Ectodermal cell (in vitro differentiated cells): ENCODE measurements around the gene GDPGP1. TPM values are rescaled to one million over a fixed set of nuclear protein-coding genes. Genes with fewer than 3 reads are reported as not detected.
"Not testable (repeated sequence)": the region's sequence is repeated elsewhere in the genome, so short reads cannot be mapped to it uniquely, and the experiment has no call there.

ENCODE experiments used
- H3K27ac ChIP-seq: 2 replicates; pipeline ENCODE4 v1.7.0; 2013; ENCODE audit warnings: mild to moderate bottlenecking, low read depth, low read length; ENCODE audit not compliant: insufficient read depth, poor library complexity, severe bottlenecking
- H3K27me3 ChIP-seq: 2 replicates; pipeline ENCODE4 v1.7.0; 2013; ENCODE audit warnings: mild to moderate bottlenecking, low read length; ENCODE audit not compliant: insufficient read depth, control insufficient read depth, poor library complexity, severe bottlenecking
- H3K36me3 ChIP-seq: one replicate; pipeline ENCODE4 v1.7.0; 2013; ENCODE audit warnings: low read length; ENCODE audit not compliant: control insufficient read depth, insufficient read depth
- H3K4me1 ChIP-seq: one replicate; pipeline ENCODE4 v1.7.0; 2013; ENCODE audit warnings: low read length; ENCODE audit not compliant: control insufficient read depth, insufficient read depth
- H3K4me3 ChIP-seq: 2 replicates; pipeline ENCODE4 v1.7.0; 2013; ENCODE audit warnings: low read depth, low read length, control low read depth; ENCODE audit not compliant: insufficient read depth
- H3K9me3 ChIP-seq: 2 replicates; pipeline ENCODE4 v1.7.0; 2013; ENCODE audit warnings: mild to moderate bottlenecking, low read length, moderate library complexity; ENCODE audit not compliant: control insufficient read depth
- WGBS, 2 experiments: methylation state at CpG; one replicate each; pipeline ENCODE4 v1.1.7; 2013; ENCODE audit warnings: missing lambda C conversion rate in 2 of 2; 5-methylcytosine and 5-hydroxymethylcytosine counted together
- polyA plus RNA-seq, 4 experiments: library from polyadenylated mRNA; stranded (reverse); fragments of 50-300 nt; gene quantifications; one replicate each; pipeline ENCODE4 v1.2.3, GENCODE V29; 2013

GDPGP1 gene, protein sequence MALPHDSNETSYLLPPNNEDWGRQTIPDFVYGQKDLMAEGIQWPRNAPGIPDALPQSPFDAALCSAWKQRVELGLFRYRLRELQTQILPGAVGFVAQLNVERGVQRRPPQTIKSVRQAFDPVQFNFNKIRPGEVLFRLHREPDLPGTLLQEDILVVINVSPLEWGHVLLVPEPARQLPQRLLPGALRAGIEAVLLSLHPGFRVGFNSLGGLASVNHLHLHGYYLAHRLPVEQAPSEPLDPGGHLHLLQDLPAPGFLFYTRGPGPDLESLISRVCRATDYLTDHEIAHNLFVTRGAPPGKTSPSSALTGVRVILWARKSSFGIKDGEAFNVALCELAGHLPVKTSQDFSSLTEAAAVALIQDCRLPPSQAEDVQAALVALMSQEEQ
- polyA plus RNA-seq (2013, experiment 1 of 4), result 2.9 TPM
- 5.1 TPM for polyA plus RNA-seq (2013, experiment 2 of 4)
- 3.7 TPM for polyA plus RNA-seq (2013, experiment 3 of 4)
- polyA plus RNA-seq (2013, experiment 4 of 4), result 3.2 TPM

DNA sequence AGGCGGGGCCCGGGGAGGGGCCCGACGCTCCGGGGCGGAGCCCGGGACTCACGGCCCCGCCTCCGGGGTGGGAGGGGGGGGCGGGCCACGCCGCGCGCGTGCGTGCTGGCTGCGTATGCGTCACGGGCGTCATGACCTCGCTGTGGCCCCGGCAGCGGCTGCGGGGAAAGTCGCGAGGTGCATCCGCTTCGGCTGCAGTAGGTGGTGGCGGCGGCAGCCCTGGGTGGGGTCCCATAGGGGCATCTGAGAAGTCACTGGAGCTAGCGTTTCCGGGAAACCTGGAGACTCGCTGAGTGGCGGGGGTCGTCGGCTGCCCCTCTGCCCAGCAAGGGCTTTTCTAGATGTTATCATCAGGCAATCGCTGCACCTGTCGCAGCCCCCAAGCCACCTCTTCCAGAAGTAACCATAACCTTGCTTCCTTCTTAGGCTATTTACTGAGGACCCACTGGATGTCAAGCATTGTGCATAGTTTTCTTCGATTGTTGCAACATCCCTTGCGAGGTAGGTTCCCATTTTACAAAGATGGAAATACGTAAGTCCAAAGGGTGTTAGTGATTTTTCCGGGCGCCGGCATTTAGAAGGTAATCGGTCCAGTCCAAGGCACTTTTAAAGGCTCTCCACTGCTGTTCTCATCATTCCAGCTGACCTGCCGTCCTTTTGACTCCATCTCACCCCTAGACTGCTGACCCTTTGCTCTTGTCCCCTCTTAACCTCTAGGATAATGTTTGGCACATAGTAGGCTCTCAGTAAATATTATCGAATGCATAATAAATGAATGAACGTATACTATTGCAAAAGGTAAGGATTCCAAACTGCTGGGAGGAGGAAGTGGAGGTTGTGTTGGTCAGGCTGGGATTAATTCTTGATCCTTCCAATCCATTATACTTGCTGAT lies at the start of gene GDPGP1:
TSS of gene GDPGP1 (plus strand) at position 114 of the 893 bp plus-strand sequence. CDS start 6,700 bp downstream, outside the sequence.
- Histone ChIP-seq H3K27ac (peak within 1 kb of the TSS; percentile 13), H3K36me3 (no peaks in the 10 kb centered on the region)
- WGBS, 2 experiments, result 15 to 16% methylated on average over 49 of the region's 49 CpGs

DNA sequence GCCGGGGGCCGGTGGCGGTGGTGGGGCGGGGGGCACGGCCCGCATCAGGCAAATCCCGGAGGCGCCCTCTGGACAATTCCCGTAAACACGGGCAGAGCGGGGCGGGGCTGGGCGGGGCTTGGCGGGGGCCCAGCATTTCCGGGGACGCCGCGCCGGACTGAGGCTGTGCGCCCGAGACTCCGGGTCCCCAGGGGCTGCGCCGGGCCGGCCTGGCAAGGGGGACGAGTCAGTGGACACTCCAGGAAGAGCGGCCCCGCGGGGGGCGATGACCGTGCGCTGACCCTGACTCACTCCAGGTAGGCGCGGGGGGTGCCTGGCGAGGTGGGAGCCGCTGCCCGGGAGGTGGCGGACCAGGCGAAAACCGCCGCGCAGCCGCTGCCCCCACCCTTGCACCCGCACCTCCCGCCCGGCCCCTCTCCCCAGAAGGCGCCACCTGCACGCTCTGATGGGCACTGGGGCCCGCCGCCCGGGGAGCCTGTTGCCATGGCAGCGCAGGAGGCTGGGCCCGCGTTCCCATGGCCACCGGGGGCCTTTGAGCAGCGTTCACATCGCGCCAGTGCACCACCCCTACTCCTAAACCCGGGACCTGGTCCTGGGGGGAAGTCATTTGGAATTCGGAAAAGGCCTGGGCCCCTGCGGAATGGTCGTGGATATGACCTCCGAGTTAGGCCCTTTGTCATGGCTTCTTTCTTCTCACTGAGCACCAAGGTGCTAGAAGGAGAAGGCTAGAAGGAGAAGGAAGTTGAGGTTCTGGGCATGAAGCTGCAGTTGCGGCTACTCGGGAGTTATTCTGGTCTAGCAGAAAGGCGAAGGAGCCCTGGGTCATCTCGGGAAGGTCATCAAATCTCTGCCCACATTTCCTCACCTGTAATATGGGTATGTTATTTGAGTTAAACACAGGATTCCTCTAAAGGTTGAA lies 49.0 kb upstream of the GDPGP1 start:
- Histone ChIP-seq H3K9me3 (no peaks in the 10 kb centered on the region), H3K4me1 (peaks cover 3% of the 10 kb centered on the region), H3K4me3 (peak overlapping the region; percentile 67), H3K36me3 (no peaks in the 10 kb centered on the region), H3K27me3 (no peaks in the 10 kb centered on the region), H3K27ac (peak overlapping the region; percentile 55)
- WGBS, 2 experiments, result 4 to 5% methylated on average over 67 of the region's 67 CpGs

More for the DNA sequence above, at the start of gene GDPGP1:
- peak within 1 kb of the TSS; percentile 82 for H3K4me3 ChIP-seq
- peaks cover 10% of the 10 kb centered on the region for H3K27me3 ChIP-seq
- H3K4me1 ChIP-seq, result peaks cover 7% of the 10 kb centered on the region
- no peaks in the 10 kb centered on the region for H3K9me3 ChIP-seq

DNA sequence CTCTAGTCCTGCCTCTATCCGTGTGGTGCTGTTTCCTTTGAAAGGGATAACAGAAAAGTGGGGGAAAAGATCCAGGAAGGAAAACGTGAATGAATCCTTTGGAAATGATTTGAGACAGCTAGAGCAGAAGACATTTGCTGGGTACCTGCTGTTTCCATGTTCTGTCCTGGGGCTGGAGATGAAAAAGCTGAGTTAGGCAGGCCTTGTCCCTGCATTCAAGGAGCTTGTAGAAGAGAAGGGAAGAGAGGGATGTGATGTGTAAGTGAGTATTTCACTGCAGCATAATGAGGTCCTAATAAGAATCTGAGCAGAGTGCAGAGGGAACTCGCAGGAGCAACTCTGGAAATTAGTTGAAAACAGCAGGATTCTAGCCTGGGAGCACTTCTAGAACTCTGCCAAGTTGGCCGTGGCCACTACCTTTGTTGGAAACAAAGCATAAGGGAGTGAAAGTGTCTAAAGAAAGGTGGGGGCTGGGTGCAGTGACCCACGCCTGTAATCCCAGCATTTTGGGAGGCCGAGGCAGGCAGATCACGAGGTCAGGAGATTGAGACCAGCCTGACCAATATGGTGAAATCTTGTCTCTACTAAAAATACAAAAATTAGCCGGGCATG lies 46.6 kb upstream of the GDPGP1 start:
- Histone ChIP-seq H3K9me3 (no peaks in the 10 kb centered on the region), H3K27me3 (no peaks in the 10 kb centered on the region), H3K4me1 (peaks cover 10% of the 10 kb centered on the region), H3K4me3 (no peak overlapping the region), H3K27ac (no peak overlapping the region), H3K36me3 (no peaks in the 10 kb centered on the region)
- WGBS, 2 experiments, result 82 to 85% methylated on average over 8 of the region's 8 CpGs

DNA sequence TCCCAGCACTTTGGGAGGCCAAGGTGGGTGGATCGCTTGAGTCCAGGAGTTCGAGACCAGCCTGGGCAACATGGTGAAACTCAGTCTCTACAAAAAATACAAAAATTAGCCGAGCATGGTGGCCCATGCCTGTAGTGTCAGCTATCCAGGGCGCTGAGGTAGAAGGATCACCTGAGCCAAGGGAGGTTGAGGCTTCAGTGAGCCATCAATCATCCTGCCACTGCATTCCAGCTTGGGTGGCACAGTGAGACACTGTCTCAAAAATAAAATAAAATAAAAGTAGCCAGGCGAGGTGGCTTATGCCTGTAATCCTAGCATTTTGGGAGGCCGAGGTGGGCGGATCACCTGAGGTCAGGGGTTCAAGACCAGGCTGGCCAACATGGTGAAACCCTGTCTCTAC lies 45.9 kb upstream of the GDPGP1 start:
- H3K4me1 ChIP-seq, result peaks cover 10% of the 10 kb centered on the region
- H3K9me3 ChIP-seq, H3K27me3 ChIP-seq, H3K4me3 ChIP-seq, H3K36me3 ChIP-seq, H3K27ac ChIP-seq: not testable (repeated sequence)
- 95% methylated on average over 7 of the region's 7 CpGs for WGBS, 2 experiments

DNA sequence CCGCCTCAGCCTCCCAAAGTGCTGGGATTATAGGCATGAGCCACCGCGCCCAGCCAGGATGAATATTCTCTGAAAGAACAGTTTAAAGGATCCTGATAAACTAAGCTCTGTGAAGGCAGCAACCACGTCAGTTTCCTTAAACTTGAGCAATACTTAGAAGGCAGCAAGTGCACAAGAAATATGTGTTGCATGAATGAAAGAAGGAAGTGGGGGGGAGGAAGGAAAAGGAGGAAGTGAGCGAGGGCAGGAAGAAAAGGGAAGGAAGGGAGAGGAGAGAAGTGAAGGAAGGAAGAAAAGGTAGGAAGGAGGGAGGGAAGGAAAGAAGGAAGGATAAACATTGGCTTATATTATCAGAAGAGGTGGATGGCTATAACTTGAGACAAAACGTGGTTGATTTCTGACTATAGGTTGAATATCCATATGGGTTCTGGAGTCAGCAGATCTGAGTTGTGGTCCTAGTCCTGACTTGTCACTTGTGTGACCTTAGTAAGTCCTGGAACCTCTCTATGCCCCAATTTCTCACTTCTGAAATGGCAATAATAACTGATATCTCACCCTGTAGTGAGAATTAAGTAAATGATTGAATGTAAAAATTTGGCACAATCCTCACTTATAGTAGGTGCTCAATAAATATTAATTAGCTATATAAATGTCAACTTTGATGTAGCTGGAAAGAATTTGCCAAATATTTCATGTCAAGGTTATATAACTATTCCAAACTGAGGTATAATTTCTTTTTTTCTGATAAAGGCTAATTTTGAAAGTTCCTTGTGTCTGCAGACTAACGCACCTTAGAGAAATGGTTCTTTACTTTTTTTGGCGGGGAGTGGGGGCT lies 44.9 kb upstream of the GDPGP1 start:
- Histone ChIP-seq H3K4me3 (no peak overlapping the region), H3K4me1 (peaks cover 10% of the 10 kb centered on the region), H3K36me3 (no peaks in the 10 kb centered on the region), H3K9me3 (no peaks in the 10 kb centered on the region), H3K27me3 (no peaks in the 10 kb centered on the region), H3K27ac (no peak overlapping the region)
- 96% methylated on average over 8 of the region's 8 CpGs for WGBS, 2 experiments

DNA sequence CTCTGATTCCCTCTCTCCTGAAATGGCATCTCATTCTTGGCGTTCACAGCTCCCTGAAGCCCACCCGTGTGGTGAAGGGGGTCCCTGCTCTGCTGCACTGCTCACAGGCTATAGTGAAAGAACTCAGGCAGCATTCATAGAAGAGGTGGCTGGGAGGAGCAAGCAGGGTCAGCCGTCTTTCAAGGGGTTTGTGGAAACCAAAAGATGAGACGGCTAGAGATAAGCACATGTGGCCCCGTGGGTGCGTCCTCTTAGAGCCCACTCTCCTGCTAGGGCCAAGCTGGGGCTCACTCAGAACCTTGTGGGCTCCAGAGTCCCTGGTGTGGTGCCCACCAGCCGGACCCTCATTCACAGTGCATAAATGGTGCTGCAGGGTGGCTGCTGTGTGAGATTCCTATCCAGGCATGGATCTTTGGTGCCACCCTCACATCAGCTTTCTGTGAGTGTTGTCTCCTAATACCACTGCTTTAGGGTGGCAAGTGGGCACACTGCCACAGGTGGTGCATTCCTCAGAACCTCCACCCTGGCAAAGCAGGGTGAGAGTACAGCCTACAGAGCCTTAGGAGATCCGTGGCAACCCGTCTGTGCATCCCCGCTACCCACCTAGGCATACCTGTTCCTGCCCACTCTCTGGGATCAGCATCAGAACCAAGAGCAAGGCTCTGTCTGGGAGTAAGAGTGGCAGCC lies 44.1 kb upstream of the GDPGP1 start:
- H3K4me3 ChIP-seq, result no peak overlapping the region
- H3K9me3 ChIP-seq, result no peaks in the 10 kb centered on the region
- no peaks in the 10 kb centered on the region for H3K27me3 ChIP-seq
- 84 to 85% methylated on average over 10 of the region's 10 CpGs for WGBS, 2 experiments
- no peaks in the 10 kb centered on the region for H3K36me3 ChIP-seq
- H3K27ac ChIP-seq, result no peak overlapping the region
- peaks cover 10% of the 10 kb centered on the region for H3K4me1 ChIP-seq

DNA sequence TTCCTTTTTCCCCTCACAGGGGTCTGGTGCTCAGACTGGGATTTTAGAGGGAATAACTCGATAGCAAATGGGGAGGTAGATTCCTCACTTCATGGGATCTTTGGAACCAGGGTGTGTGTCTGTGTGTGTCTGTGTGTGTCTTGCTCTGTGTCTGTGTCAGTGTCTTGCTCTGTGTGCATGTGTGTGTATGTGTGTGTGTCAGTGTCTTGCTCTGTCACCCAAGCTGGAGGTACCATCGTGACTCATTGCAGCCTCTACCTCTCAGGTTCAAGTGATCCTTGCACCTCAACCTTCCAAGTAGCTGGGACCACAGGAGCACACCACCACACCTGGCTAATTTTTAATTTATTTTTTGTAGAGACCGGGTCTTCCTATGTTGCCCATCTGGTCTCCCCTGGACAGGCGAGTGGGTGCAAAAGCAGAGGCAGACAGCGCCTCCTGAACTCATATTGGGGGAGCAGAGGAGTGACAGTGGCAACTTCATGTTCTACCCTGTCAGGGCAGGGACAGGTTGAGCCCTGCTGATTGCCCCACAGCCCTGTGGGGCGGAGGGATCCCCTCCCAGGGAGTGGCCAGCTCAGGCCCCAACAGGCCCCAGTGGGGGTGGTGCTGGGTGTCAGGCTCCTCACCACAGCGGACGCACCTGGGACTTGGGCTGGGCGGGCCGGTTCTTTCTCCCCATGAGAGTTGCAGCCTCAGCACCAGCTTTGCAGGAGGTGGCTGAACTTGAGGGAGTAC lies 43.2 kb upstream of the GDPGP1 start:
- no peak overlapping the region for H3K4me3 ChIP-seq
- 93 to 94% methylated on average over 10 of the region's 10 CpGs for WGBS, 2 experiments
- no peaks in the 10 kb centered on the region for H3K27me3 ChIP-seq
- peaks cover 7% of the 10 kb centered on the region for H3K4me1 ChIP-seq
- no peaks in the 10 kb centered on the region for H3K36me3 ChIP-seq
- no peaks in the 10 kb centered on the region for H3K9me3 ChIP-seq
- no peak overlapping the region for H3K27ac ChIP-seq

DNA sequence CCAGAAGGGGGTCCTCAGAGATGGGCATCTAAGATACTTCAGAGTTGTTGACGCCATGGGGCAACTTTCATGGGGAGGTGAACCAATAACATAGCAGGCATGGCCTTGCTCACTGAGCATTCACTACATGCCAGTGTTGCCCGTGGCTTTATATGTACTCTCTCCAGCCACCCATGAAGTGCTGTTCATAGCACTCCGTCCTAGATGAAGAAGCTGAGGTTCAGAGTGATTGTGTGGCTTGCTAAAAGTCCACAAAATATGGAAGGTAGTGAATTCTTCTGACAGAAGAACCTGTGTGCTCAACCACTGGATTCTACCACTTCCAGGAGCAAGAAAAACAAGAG lies 42.7 kb upstream of the GDPGP1 start:
- Histone ChIP-seq H3K9me3 (no peaks in the 10 kb centered on the region), H3K27ac (no peak overlapping the region), H3K4me1 (peaks cover 7% of the 10 kb centered on the region), H3K36me3 (no peaks in the 10 kb centered on the region), H3K27me3 (no peaks in the 10 kb centered on the region), H3K4me3 (no peak overlapping the region)
- 76 to 77% methylated on average over 3 of the region's 3 CpGs for WGBS, 2 experiments
